NCI-H1436 (cell line): ENCODE measurements around the gene ERBB2.
"Not testable (repeated sequence)": the region's sequence is repeated elsewhere in the genome, so short reads cannot be mapped to it uniquely, and the experiment has no call there.

Experiments used
- DNase-seq: peaks from one replicate; lab custom pipeline; 2025; lab: John Stamatoyannopoulos, UW

The ERBB2 gene

DNA sequence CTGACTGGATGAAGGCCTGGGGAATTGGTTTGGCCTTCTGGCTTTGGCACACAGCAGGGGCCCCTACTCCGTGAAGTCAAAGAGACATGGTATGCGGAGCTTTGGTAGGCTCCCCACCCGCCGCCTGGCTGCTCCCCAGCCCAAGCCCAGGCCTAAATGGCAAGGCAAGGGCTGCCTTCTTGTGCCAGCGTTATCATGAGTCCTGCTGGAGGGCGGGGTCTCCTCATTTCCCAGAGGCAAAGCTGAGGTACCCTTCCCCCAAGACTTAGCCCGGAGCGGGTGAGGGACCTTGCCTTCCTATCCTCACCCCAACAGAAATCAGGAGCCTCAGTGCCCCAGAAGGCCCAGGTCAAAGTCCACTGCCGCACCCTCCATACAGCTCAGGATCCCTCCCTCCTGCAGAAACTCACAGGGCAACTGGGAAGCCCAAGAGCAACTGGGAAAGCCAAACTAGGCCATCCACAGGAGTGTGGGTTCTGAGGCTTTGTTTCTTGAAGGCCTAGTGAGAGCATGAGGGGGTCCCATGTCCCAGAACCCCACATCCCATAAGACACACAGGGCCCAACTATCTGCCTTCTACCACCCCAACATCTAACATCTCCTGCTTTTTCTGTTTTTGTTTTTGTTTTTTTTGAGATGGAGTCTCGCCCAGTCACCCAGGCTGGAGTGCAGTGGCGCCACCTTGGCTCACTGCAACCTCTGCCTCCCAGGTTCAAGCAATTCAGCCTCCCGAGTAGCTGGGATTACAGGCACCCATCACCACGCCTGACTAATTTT lies 21.3 kb upstream of the ERBB2 start:
- DNase-seq, result no peak

DNA sequence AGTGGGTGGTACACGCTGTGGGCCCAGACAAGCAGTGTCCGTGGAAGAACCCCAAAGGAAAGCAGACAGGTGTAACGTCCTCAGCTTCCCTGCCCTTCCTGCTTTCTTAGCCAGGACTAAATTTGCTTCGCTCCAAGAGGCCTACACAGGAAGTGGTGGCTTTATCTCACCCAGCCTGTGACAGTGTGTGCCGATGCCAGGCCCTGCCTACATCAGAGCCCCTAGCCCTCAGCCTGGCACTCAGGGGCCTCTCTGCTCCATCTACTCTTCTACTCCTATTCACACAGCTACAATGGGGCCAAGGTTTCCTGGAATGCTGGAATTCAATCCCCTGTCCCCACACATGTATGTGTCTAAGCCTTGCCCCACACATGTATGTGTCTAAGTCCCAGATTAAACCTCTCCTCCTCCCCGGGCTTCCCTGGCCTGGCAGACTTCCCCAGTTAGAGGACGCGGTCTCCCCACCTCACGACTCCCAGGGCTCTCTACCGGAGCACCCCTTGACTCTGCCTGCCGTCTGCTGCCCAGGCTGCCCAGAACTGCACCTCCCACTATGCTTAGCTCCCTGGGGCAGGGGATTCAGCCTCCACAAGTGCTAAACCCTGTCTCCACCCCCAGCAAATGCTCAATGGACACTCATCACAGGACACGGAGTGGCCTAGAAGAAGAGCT lies 20.2 kb upstream of the ERBB2 start:
- no peak for DNase-seq

DNA sequence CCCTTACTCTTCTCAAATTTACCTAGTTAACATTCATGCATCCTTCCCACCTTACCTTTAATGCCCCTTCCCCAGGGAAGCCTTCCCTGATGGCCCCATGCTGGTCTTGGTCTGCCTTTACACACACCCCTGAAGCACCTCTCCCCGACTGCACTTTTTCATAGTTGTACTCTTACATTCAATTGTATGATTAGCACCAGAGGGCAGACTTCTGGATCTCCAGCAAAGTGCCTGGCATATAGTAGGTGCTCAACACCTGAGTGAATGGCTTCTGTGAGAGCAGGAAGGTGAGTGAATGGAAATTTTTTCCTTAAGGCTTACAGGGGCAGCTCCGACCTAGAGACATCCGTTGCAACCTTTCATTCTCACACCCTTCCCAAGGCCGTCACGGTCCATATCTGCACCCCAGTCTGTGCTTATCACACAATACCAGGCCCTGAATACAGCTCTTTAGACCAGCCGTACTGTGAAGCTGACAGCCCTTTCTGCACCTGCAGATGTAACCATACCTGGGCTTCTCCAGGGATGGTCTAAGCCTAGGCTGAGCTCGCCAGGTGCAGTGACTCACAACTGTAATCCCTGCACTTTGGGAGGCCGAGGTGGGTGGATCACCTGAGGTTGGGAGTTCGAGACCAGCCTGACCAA lies 16.4 kb upstream of the ERBB2 start:
- no peak for DNase-seq

DNA sequence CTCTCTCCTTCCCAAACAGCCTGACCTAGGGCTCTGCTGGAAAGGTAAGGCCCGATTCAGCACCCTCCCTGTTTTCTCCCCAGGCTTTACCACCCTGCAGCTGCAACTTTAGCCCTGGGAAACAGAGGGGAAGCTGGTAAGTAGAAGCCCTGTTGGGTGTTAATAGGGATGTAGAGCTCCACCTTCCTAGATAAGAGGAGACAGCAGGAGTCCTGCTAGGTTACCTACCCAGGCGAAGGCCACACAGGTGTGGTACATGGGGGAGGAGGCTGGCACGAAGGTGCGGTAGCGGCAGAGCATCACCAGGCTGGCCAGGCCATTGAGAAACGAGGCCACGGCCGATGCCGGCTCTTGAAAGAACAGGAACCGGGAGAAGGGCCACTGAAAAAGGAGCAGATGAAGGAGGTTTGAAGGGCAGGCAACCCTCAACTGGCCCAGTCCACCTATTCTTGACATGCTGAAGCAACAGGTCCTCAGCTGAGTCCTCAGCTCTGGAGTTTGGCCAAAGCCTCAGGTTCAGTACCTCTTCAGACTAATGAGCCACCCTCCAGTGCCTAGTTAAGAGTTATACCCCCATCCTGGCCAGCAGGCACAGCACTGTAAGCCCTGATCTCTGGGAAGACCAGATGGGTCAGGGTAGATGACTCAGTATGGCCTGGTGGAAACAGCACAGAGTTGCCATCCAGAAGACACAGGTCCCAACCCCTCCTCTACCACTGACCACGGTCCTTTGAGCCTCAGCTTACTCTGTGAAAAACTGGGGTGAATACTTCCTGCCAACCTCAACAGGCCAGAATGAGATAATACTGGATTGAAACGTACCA lies 15.3 kb upstream of the ERBB2 start:
- no peak for DNase-seq

DNA sequence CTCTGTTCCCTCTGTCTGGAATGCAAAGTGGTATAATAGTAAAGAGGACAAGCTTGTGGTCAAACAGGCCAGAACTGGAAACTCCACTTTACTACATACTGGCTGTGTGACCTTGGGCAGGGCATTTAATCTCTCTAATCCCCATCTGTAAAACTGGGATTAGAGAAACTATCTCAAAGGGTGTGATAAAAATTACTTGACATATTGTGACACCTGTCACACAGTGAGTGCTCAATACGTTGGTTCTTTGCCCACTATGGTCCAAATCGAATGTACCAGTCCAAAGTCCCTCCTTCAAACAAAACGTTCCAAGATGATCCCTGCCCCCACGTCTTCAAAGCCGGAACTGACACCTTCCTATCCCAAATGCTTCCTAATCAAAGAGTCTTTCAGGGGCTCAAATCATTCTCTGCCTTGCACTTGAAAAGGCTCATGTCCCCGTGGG lies 12.7 kb upstream of the ERBB2 start:
- DNase-seq, result no peak

DNA sequence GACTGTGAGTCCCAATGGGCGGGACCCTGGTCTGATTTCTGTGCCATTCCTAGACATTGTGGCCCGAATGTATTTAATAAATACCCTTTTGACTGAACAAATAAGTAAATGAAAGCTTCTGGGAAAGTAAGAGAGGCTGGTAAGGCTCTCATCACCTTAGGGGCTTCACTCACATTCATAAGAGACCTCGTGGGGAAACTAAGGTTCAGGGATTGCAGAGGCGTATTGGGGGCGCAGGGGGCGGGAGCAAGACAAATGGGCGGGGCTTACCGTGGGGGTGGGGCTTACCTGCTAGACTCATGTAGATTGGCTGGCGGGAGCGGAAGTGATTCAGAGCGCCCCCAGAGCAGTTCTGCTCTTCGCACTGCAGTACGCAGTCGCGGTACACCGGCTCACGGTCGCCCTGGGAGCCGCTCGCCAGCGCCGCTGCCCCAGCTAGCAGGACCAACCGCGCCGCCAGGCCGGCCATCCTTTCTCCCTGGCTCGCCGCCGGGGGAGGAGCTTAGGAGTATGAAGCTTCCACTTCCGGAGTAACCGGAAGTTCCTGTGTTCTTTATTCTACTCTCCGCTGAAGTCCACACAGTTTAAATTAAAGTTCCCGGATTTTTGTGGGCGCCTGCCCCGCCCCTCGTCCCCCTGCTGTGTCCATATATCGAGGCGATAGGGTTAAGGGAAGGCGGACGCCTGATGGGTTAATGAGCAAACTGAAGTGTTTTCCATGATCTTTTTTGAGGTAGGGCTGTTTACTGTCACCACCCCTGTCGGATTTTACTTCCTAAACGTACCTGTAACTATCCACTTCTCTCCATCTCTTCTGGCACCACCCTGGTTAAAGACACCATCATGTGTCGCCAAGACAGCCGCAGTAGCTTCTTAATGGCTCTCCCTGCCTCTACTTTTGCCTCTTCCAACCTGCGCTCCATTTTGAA lies 12.1 kb upstream of the ERBB2 start, which contains the start of gene PGAP3:
Gene PGAP3 (minus strand): TSS at position 512 of the 929 bp plus-strand sequence. CDS start 43 bp downstream, at position 469.
- DNase-seq, result peak; percentile 98

DNA sequence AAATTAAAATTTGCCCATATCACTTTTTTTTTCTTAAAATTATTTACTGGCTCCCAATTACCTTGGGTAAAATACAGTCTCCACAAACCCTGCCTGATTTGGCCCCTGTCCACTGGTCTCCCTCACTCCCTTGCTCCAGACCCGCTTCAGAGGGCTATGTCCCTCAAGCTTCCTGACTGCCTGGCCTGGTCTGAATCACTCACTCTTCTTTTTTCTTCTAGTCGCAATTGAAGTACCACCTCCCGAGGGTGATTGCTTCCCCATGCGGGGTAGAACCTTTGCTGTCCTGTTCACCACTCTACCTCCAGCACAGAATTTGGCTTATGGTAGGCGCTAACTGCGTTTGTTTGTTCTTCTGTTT lies 11.4 kb upstream of the ERBB2 start:
- no peak for DNase-seq

DNA sequence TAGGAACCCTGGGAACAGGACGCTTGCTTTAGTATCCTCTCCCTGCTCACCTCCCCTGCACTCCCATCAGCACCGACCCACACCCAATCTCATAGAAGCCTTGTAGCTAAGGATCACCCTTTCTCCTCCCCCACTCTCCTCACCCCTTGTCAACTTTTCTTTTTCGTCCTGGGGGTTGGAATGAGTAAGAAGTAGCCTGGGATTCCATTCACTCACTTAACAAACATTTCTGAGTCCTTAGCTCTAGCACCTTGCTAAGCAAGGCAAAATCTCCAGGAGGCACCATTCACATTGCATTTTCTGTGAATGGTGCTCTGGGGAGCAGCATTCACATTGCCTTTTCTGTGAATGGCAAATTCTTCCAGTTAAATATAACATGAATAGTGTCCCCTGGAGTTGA lies 10.9 kb upstream of the ERBB2 start:
- no peak for DNase-seq

DNA sequence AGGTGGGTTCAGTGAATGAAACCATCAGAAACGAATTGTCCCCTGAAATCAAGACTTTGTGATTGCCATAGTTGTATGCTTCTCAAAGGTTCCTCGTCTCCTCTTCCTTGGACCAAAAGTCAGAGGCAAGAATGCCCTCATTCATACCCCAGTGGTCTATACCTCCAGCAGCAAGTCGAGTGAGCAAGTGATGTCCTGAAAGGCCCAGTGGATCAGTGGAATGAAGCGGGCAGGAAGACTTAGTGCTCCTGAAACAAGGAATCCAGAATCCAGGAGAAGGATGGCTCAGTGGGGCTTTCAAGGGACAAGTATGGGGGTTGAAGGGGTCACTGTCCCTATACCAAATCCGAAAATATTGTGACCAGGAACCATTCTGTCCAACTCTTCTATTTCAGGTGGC lies 5.3 kb upstream of the ERBB2 start:
- no peak for DNase-seq

DNA sequence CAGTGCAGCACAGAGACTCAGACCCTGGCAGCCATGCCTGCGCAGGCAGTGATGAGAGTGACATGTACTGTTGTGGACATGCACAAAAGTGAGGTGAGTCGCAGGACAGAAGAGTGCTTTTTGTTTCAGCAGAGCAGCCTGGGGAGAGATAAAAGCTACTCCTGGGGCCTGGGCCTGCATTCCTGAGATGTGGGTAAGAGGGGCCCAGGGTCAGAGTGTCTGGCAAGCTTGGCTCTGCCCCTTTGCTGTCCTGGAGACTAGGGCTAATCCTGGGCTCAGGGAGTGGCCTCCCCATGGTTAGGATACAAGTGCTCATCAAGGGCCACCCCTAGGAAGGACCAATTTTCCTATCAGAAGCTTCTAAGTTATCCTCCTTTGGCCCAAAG lies 4.8 kb upstream of the ERBB2 start:
- DNase-seq, result no peak

DNA sequence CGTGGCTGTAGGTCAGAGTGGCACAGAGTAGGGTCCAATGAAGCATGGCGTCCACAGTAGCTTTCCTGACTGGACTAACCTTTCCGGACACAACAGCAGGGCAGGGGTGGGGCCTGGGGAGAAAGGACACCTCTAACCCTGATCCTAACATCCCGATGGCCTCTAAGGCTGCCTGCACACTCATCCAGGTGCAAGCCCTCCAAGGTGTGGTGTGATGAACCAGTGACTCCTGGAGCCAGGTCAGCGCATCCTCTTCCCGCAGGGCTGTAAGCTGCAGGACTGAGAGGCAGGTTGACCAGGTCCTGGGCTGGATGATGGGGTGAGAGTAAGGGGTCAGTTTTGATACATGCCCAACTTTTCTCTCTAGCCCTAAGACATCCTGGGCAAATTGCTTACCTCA lies 3.1 kb upstream of the ERBB2 start:
- DNase-seq, result no peak

DNA sequence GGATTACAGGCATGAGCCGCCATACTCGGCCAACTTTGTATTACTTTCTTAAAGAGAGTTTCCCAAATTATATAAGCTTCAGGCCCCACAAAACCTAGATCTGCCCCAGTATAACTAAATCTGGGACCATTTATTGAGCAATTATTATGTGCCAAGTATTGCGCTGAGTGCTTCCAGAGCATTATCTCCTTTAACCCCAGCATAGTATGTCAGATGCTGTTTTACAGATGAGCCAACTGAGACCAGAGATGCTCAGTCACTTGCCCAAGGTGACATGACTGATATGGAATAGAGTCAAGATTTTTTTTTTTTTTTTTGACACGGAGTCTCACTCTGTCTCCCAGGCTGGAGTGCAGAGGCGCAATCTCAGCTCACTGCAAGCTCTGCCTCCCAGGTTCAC lies 1.9 kb upstream of the ERBB2 start:
- DNase-seq, result no peak

DNA sequence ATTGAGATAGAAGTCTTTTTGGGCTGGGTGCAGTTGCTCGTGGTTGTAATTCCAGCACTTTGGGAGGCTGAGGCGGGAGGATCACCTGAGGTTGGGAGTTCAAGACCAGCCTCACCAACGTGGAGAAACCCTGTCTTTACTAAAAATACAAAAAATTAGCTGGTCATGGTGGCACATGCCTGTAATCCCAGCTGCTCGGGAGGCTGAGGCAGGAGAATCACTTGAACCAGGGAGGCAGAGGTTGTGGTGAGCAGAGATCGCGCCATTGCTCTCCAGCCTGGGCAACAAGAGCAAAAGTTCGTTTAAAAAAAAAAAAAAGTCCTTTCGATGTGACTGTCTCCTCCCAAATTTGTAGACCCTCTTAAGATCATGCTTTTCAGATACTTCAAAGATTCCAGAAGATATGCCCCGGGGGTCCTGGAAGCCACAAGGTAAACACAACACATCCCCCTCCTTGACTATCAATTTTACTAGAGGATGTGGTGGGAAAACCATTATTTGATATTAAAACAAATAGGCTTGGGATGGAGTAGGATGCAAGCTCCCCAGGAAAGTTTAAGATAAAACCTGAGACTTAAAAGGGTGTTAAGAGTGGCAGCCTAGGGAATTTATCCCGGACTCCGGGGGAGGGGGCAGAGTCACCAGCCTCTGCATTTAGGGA lies 577 bp upstream of the ERBB2 start:
- DNase-seq, result not testable (repeated sequence)

DNA sequence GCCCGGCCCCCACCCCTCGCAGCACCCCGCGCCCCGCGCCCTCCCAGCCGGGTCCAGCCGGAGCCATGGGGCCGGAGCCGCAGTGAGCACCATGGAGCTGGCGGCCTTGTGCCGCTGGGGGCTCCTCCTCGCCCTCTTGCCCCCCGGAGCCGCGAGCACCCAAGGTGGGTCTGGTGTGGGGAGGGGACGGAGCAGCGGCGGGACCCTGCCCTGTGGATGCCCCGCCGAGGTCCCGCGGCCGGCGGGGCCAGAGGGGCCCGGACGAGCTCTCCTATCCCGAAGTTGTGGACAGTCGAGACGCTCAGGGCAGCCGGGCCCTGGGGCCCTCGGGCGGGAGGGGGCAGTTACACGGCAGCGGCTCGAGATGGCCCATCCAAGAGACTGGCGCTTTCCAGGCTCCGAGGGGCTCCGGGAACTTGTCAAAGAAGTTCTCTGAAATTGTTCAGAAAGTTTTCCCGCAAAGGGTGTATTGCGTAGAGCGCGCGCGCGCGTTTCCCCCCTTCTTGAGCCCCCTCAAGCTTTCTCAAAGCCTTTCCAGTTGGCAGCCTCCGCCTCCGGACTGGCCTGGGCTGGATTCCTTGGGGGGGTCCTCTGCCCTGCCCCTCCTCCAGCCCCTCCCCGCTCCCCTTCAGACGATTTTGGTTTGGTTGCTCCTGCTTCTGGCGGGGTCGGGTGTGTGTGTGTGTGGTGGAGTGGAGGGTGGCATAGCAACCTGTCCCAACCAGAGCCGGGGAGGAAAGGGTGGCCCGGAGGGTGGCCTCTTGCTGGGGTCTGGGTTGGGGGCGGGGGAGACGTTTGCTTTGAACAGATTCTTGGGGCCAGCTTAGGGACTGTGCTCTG lies 504 bp downstream of the ERBB2 start:
- no peak for DNase-seq

DNA sequence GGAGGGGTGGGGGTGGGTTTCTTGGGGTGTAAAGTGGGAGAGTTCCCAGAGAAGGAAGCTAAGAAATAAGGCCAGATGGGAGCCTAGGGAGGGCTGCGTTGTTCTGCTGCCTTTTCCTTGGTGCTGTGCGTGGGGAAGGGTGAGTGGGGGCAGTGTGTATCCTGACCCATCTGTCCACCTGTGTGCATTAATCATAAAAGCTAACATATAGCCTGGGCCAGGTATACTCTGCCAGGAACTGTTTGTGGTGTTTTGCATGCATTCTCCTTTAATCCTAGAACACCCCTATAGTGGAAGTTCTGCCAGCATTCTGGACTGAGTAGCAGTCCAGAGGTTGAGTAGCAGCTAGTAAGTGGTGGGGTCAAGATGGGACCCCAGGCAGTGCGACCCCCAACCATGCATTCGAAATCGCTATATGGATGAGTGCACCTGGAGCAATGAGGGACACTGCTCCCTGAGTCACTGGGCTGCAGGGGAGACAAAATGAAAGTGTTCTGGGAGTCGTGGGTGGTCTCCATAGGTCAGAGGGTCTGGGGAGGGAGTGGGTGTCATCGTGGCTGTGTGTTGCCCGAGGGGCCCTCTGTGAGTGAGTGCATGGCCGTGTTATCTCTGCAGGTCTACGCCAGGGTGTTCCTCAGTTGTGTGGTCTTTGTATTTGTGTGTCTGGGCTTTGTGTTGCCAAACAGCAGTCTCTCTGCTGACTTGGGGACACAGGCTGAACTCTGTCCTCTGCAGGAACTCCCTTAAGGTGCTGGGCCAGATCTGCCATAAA lies 1.3 kb downstream of the ERBB2 start:
- DNase-seq, result no peak

DNA sequence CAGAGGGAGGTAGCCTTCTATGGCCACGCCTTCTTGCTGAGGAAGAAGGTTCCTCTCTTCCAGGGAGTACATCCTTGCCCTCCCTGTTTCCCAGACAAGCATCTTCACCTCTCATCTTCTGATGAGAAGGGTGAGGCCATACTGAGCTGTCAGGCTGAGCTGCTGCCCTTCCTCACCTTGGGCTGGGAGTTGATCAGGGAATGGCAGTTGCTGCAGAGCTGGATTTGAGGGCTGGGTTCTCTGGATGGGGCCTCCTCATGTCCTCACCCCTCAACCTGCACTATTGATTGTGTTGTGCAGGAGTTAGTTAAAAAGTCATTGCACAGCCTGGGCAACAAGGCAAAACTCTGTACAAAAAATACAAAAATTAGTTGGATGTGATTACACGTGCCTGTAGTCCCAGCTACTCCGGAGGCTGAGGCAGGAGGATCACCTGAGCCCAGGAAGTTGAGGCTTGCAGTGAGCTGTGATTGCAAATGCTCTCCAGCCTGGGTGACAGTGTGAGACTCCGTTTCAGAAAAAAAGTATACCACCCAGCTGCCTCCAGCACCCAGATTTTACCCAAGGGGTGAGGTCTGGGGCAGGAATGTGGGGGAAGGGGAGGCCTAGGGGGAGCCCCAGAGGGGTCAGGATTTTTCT lies 2.0 kb downstream of the ERBB2 start:
- no peak for DNase-seq

DNA sequence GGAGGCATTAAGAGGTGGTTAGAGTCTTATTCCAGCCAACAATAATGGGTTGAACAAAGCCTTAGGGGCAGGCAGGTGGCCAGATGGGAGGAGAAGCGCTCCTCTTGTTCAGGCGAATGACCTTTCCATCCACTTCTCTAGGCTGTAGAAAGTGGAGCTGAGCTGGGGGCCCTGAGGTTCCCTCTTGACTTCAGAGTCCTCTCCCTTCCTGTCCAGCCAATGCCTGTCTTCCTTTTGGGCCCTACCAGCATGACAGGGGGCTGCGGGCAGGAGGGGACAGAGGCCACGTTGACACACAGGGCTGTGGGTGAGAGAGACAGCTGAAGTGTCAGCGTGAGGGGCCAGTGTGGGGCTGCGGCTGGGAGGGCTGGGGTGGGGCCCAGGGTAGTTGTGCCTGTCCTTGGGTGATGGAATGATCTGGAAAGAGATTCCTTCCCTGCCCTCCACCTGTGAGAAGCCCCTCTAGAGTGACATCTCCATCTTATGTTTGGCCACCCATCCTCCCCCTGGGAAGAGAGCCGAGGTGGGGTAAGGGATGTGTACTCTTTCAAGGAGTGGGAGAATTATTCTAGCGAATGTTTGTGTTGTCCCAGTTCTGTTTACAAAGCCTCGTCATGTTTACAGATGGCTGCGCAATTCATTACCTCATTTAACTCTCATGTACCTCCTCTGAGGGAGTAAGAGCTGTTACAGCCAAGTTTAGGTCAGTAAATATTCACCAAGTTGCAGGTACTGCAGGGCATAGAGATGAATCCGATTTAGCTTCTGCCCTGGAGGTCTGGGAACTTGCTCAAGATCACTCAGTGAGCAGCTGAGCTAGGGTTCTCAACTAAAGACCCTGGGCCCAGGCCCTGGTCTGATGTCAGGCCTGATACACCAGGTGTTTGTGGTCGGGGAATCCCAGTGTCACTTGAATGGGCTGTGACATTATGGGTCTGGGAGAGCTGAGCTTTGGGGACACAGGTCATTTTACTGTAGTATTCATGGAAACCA lies 3.3 kb downstream of the ERBB2 start:
- DNase-seq, result no peak
